WTC11 (cell line): ENCODE data around the gene PHPT1.

Experiments
- ATF1 ChIP-seq: sonication (generic); formaldehyde crosslinking; IDR thresholded peaks from 2 replicates; pipeline ENCODE4 v1.8.1; 2023; ENCODE audit warnings: mild to moderate bottlenecking, moderate library complexity, missing genetic modification reagents
- TEAD1 ChIP-seq: sonication (generic); formaldehyde crosslinking; IDR thresholded peaks from 2 replicates; pipeline ENCODE4 v1.8.0; 2022; ENCODE audit warnings: mild to moderate bottlenecking, missing genetic modification reagents
- TF ChIP-seq, protein P1 (sequence below): sonication (generic); formaldehyde crosslinking; IDR thresholded peaks from 2 replicates; pipeline ENCODE4 v1.8.0; 2022; ENCODE audit warnings: mild to moderate bottlenecking, missing genetic modification reagents
- TF ChIP-seq, protein P2 (sequence below): sonication (generic); formaldehyde crosslinking; IDR thresholded peaks from 2 replicates; pipeline ENCODE4 v1.8.1; 2023; ENCODE audit warnings: mild to moderate bottlenecking, missing genetic modification reagents
- TF ChIP-seq, protein P3 (sequence below): fragments of 200-600 bp; IDR thresholded peaks from 2 replicates; pipeline ENCODE4 v1.8.0; 2022; ENCODE audit warnings: antibody characterized with exemption
- TF ChIP-seq, protein P4 (sequence below): sonication (generic); formaldehyde crosslinking; IDR thresholded peaks from 2 replicates; pipeline ENCODE4 v1.8.1; 2022; ENCODE audit warnings: missing genetic modification reagents, borderline replicate concordance
- TF ChIP-seq, protein P5 (sequence below): sonication (generic); formaldehyde crosslinking; IDR thresholded peaks from 2 replicates; pipeline ENCODE4 v1.8.1; 2022; ENCODE audit warnings: low read depth, mild to moderate bottlenecking, moderate library complexity, missing genetic modification reagents, borderline replicate concordance
- TF ChIP-seq, protein P6 (sequence below): fragments of 250-450 bp; sonication (Bioruptor Pico); IDR thresholded peaks from 2 replicates; pipeline ENCODE4 v1.8.0; 2021; ENCODE audit warnings: mild to moderate bottlenecking
- TF ChIP-seq, protein P7 (sequence below): fragments of 250-450 bp; sonication (Bioruptor Pico); IDR thresholded peaks from 2 replicates; pipeline ENCODE4 v1.9.0; 2021; ENCODE audit warnings: mild to moderate bottlenecking, borderline replicate concordance
- TF ChIP-seq, protein P8 (sequence below): sonication (generic); formaldehyde crosslinking; IDR thresholded peaks from 2 replicates; pipeline ENCODE4 v1.8.1; 2022; ENCODE audit warnings: mild to moderate bottlenecking, missing genetic modification reagents, moderate library complexity, borderline replicate concordance
- TF ChIP-seq, protein P9 (sequence below): fragments of 250-450 bp; sonication (Bioruptor Pico); IDR thresholded peaks from 2 replicates; pipeline ENCODE4 v1.9.0; 2021; ENCODE audit warnings: mild to moderate bottlenecking

DNA sequence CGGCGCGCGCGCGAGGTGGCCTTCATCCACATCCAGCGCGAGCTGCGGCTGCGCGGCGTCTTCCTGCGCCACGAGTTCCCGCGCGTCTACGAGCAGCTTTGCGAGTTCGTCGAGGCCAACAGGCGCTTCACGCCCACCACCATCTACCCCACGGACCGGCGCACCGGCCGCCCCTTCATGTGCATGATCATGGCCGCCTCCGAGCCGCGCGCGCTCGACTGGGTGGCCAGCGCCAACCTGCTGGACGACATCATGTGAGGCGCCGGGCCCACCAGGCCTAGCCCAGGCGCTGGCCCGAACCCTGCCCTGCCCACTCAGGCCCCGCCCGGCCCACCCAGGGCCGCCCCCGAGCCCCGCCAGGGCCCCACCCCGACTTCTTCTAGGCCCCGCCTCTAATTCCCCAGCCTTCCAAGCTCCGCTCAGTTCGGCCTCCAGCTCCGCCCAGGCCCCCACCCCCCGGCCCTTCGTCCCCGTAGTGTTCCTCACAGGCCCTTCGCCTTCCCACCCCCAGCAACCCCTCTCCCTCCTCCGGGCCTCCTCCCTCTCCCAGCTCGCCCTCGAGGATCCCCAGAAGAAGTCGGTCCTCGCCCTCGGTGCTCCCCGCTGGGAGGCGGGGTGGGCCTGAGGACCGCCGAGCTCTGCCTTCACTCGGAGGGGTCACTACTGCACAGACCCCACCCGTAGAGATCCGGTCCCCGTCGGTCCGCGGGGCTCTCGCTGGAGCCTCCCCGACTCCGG is 2.0 kb upstream of the PHPT1 start:
- TF ChIP-seq, protein P1, sequence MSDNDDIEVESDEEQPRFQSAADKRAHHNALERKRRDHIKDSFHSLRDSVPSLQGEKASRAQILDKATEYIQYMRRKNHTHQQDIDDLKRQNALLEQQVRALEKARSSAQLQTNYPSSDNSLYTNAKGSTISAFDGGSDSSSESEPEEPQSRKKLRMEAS: peak; percentile 32; the same call in 1 of the 2 replicates
- no peak for TF ChIP-seq TEAD1 (CRISPR knock-in tag)
- TF ChIP-seq, protein P2, sequence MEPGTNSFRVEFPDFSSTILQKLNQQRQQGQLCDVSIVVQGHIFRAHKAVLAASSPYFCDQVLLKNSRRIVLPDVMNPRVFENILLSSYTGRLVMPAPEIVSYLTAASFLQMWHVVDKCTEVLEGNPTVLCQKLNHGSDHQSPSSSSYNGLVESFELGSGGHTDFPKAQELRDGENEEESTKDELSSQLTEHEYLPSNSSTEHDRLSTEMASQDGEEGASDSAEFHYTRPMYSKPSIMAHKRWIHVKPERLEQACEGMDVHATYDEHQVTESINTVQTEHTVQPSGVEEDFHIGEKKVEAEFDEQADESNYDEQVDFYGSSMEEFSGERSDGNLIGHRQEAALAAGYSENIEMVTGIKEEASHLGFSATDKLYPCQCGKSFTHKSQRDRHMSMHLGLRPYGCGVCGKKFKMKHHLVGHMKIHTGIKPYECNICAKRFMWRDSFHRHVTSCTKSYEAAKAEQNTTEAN (CRISPR knock-in tag): no peak
- TF ChIP-seq, protein P3, sequence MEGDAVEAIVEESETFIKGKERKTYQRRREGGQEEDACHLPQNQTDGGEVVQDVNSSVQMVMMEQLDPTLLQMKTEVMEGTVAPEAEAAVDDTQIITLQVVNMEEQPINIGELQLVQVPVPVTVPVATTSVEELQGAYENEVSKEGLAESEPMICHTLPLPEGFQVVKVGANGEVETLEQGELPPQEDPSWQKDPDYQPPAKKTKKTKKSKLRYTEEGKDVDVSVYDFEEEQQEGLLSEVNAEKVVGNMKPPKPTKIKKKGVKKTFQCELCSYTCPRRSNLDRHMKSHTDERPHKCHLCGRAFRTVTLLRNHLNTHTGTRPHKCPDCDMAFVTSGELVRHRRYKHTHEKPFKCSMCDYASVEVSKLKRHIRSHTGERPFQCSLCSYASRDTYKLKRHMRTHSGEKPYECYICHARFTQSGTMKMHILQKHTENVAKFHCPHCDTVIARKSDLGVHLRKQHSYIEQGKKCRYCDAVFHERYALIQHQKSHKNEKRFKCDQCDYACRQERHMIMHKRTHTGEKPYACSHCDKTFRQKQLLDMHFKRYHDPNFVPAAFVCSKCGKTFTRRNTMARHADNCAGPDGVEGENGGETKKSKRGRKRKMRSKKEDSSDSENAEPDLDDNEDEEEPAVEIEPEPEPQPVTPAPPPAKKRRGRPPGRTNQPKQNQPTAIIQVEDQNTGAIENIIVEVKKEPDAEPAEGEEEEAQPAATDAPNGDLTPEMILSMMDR: no peak
- TF ChIP-seq, protein P4, sequence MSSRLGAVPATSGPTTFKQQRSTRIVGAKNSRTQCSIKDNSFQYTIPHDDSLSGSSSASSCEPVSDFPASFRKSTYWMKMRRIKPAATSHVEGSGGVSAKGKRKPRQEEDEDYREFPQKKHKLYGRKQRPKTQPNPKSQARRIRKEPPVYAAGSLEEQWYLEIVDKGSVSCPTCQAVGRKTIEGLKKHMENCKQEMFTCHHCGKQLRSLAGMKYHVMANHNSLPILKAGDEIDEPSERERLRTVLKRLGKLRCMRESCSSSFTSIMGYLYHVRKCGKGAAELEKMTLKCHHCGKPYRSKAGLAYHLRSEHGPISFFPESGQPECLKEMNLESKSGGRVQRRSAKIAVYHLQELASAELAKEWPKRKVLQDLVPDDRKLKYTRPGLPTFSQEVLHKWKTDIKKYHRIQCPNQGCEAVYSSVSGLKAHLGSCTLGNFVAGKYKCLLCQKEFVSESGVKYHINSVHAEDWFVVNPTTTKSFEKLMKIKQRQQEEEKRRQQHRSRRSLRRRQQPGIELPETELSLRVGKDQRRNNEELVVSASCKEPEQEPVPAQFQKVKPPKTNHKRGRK (CRISPR knock-in tag): no peak
- TF ChIP-seq, protein P5, sequence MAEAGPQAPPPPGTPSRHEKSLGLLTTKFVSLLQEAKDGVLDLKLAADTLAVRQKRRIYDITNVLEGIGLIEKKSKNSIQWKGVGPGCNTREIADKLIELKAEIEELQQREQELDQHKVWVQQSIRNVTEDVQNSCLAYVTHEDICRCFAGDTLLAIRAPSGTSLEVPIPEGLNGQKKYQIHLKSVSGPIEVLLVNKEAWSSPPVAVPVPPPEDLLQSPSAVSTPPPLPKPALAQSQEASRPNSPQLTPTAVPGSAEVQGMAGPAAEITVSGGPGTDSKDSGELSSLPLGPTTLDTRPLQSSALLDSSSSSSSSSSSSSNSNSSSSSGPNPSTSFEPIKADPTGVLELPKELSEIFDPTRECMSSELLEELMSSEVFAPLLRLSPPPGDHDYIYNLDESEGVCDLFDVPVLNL (CRISPR knock-in tag): 0 out of 2 replicates have a peak, but pooled peaks have one; percentile 38
- TF ChIP-seq ATF1 (CRISPR knock-in tag): no peak
- TF ChIP-seq, protein P6, sequence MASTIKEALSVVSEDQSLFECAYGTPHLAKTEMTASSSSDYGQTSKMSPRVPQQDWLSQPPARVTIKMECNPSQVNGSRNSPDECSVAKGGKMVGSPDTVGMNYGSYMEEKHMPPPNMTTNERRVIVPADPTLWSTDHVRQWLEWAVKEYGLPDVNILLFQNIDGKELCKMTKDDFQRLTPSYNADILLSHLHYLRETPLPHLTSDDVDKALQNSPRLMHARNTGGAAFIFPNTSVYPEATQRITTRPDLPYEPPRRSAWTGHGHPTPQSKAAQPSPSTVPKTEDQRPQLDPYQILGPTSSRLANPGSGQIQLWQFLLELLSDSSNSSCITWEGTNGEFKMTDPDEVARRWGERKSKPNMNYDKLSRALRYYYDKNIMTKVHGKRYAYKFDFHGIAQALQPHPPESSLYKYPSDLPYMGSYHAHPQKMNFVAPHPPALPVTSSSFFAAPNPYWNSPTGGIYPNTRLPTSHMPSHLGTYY (CRISPR knock-in tag): no peak
- TF ChIP-seq, protein P7, sequence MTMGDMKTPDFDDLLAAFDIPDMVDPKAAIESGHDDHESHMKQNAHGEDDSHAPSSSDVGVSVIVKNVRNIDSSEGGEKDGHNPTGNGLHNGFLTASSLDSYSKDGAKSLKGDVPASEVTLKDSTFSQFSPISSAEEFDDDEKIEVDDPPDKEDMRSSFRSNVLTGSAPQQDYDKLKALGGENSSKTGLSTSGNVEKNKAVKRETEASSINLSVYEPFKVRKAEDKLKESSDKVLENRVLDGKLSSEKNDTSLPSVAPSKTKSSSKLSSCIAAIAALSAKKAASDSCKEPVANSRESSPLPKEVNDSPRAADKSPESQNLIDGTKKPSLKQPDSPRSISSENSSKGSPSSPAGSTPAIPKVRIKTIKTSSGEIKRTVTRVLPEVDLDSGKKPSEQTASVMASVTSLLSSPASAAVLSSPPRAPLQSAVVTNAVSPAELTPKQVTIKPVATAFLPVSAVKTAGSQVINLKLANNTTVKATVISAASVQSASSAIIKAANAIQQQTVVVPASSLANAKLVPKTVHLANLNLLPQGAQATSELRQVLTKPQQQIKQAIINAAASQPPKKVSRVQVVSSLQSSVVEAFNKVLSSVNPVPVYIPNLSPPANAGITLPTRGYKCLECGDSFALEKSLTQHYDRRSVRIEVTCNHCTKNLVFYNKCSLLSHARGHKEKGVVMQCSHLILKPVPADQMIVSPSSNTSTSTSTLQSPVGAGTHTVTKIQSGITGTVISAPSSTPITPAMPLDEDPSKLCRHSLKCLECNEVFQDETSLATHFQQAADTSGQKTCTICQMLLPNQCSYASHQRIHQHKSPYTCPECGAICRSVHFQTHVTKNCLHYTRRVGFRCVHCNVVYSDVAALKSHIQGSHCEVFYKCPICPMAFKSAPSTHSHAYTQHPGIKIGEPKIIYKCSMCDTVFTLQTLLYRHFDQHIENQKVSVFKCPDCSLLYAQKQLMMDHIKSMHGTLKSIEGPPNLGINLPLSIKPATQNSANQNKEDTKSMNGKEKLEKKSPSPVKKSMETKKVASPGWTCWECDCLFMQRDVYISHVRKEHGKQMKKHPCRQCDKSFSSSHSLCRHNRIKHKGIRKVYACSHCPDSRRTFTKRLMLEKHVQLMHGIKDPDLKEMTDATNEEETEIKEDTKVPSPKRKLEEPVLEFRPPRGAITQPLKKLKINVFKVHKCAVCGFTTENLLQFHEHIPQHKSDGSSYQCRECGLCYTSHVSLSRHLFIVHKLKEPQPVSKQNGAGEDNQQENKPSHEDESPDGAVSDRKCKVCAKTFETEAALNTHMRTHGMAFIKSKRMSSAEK (CRISPR knock-in tag): no peak
- TF ChIP-seq, protein P8, sequence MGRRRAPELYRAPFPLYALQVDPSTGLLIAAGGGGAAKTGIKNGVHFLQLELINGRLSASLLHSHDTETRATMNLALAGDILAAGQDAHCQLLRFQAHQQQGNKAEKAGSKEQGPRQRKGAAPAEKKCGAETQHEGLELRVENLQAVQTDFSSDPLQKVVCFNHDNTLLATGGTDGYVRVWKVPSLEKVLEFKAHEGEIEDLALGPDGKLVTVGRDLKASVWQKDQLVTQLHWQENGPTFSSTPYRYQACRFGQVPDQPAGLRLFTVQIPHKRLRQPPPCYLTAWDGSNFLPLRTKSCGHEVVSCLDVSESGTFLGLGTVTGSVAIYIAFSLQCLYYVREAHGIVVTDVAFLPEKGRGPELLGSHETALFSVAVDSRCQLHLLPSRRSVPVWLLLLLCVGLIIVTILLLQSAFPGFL (CRISPR knock-in tag): no peak
- TF ChIP-seq, protein P9, sequence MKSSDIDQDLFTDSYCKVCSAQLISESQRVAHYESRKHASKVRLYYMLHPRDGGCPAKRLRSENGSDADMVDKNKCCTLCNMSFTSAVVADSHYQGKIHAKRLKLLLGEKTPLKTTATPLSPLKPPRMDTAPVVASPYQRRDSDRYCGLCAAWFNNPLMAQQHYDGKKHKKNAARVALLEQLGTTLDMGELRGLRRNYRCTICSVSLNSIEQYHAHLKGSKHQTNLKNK (CRISPR knock-in tag): no peak
